Ramos (cell line): Measurements from ENCODE around the gene GOLGA8T.
"Not testable (repeated sequence)": the region's sequence is repeated elsewhere in the genome, so short reads cannot be mapped to it uniquely, and the experiment has no call there.

Experiments
- in situ Hi-C: fragments of 300-500 bp; cut with MboI; formaldehyde crosslinking; loops from one replicate; pipeline ENCODE4 v1.14.3; 2022; ENCODE audit warnings: low sequenced_read_pairs; ENCODE audit not compliant: unreplicated experiment

The GOLGA8T gene, protein sequence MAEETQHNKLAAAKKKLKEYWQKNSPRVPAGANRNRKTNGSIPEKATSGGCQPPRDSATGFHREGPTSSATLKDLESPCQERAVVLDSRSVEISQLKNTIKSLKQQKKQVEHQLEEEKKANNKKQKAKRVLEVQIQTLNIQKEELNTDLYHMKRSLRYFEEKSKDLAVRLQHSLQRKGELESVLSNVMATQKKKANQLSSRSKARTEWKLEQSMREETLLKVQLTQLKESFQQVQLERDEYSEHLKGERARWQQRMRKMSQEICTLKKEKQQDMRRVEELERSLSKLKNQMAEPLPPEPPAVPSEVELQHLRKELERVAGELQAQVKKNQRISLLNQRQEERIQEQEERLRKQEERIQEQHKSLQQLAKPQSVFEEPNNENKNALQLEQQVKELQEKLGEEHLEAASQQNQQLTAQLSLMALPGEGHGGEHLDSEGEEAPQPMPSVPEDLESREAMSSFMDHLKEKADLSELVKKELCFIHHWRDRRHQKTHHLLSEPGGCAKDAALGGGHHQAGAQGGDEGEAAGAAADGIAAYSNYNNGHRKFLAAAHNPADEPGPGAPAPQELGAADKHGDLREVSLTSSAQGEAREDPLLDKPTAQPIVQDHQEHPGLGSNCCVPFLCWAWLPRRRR

DNA sequence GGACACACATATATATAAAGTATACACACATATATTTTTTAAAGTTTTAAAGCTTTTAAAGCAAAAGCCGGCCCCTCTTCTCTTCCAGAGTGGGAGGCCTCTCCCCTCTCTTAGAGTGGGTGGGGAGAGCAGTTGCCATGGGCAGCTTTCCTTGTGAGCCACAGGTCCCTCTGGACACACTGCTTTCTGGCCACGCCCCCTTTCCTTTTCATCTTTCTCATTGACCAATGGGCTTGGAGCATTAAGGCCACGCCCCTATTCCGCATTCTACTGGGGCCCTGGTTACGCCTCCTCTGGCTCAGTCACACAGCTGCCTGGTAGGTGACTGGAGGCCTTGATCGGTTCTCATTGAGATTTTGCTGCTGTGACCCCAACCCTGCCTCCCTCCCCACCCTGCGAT lies at the start of gene GOLGA8T:
Gene GOLGA8T, plus strand, starts transcription at position 301 of the 400 bp plus-strand sequence. Its CDS starts 98 bp downstream, at position 399.
- in situ Hi-C loops, result not testable (repeated sequence)

DNA sequence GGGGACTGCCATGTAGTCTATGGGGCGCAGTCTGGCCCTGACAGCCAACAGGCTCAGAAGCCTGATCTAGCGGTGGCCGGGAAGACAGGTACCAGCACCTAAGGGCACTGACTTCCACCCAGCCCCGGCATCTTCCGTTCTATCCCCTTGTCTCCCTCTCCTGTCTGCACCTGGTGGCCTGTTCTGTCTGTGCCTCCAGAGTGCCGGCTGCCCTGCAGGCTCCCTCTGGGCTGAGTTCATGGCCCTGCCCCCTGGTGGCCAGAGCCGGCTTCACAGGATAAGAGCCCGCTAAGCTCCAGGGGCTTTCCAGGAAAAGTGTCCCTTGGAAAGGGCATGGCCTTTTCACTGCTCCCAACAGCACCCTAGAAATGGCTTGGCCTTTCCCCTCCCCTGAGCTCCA lies 37.0 kb upstream of the GOLGA8T start:
- in situ Hi-C loops, result not testable (repeated sequence)

DNA sequence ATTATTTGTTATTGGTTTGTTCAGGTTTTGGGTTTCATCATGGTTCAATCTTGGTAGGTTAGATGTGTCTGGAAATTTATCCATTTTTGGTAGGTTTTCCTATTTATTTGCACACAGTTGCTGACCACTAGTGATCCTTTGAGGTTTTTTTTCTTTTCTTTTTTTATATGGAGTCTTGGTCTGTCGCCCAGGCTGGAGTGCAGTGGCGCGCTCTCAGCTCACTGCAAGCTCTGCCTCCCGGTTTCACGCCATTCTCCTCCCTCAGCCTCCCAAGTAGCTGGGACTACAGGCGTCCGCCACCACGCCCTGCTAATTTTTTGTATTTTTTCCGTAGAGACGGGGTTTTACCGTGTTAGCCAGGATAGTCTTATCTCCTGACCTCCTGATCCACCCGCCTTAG lies 32.0 kb upstream of the GOLGA8T start:
- in situ Hi-C loops, result not testable (repeated sequence)

GRCh38 chr15:30103941-30104507 lies 30.8 kb upstream of the GOLGA8T start:
- in situ Hi-C loops, result not testable (repeated sequence)

DNA sequence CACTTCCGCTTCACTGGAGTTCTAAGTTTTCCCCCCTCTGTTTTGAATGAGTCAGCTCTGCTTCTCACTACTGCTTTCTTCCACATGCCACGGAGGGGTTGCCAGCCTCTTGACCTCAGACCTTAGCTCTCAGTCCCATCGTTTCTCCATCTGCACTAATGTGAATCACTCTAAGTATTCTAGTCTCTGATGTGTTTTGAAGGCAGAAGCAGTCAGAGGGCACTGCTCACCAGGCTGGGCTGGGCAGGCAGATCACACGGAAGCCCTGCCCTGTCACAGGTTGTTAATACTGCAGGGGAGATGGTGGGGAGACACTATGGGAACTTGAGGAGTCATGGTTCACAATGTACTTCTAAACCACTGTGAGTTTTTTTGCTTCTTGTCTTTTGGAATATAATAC lies 24.3 kb upstream of the GOLGA8T start:
- in situ Hi-C loops, result not testable (repeated sequence)

DNA sequence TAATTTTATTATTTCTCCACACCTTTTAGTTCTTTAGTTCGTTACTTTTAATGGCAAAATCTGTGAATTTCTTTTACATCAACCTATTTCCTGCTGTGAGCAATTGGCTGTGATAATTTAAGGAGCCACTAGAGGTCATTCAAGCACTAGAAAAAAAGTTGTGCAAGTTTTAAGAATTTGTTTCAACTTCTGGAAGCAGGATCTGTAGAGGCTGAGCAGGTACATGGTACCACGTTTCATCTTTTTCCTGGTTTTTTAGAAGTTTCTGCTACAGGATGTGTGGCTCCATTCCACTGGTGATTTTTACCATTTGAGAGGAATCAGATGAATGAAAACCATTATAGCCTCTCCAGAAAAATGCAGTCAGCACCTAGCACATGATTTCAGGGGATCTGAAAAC lies 4.8 kb upstream of the GOLGA8T start:
- in situ Hi-C loops, result not testable (repeated sequence)

GRCh38 chr15:30143246-30143645 lies 8.4 kb downstream of the GOLGA8T start:
- in situ Hi-C loops, result not testable (repeated sequence)

DNA sequence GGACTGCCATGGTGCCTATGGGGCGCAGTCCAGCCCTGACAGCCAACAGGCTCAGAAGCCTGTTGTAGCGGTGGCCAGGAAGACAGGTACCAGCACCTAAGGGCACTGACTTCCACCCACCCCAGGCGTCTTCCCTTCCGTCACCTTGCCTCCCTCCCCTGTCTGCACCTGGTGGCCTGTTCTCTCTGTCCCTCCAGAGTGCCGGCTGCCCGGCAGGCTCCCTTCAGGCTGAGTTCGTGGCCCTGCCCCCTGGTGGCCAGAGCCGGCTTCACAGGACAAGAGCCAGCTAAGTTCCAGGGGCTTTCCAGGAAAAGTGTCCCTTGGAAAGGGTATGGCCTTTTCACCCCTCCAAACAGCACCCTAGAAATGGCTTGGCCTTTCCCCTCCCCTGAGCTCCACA lies 15.0 kb downstream of the GOLGA8T start:
- in situ Hi-C loops, result not testable (repeated sequence)

GRCh38 chr15:30162479-30163357 lies 27.9 kb downstream of the GOLGA8T start:
- in situ Hi-C loops, result not testable (repeated sequence)

DNA sequence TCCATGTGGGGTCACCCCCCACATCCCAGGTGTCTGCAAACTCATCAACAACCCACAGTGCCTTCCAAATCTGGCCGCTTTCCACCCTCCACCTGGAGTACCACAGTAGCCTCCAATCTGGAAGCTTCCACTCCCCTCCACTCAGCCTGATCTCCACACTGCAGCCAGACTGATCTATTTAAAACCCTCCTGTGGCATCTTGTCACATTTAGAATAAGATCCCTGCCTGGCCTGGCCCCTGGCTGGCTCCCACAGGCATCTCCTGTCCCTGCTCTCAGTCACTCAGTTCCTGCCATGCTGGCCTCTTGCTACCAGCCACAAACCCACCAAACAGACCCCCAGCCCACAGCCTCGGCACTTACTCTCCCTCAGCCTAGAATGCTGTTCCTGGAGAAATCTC lies 28.9 kb downstream of the GOLGA8T start:
- in situ Hi-C loops, result not testable (repeated sequence)

GRCh38 chr15:30164257-30164656 lies 29.4 kb downstream of the GOLGA8T start:
- in situ Hi-C loops, result not testable (repeated sequence)

- in situ Hi-C loops, result not testable (repeated sequence)
Observed at GRCh38 chr15:30167403-30167802, 32.6 kb downstream of the GOLGA8T start.

DNA sequence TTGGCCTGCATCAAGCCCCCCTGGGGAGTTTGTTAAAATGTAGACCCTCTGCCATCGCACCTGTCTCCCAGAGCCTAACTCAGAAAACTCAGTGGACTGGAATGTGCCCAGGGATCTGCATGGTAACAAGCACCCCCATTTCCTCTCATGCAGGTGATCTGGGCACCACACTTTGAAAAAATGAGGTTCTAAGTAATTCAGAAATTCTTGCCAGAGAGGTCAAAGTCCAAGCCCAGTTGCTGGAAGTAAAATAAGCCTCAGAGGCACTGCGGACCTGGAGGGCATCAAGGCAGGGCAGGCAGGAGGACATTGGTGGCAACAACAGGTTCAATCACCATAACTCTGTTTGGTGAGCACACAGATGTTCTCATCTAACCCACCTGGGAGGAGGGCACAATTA lies 33.0 kb downstream of the GOLGA8T start:
- in situ Hi-C loops, result not testable (repeated sequence)

DNA sequence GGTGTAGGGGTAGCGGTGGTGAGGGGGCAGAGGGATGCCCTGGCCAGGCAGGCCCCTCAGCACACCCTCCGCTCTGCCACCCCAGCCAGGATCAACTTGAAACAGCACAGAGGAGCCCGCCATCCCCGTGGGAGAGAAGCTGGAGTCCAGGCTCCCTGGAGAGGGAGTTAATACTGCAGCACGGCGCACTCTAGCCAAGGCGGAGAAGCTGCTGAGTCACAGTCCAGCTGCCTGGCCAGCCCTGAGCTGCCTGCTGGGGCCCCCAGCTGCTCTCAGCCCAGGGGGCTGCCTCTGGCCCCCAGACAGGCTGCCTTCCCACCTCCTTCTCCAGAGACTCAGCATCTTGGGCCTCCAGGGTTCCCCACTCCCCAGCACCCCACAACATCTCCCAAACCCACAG lies 36.6 kb downstream of the GOLGA8T start:
- in situ Hi-C loops, result not testable (repeated sequence)

GRCh38 chr15:30173041-30173608 lies 38.3 kb downstream of the GOLGA8T start:
- in situ Hi-C loops, result not testable (repeated sequence)

GRCh38 chr15:30175291-30175690 lies 40.4 kb downstream of the GOLGA8T start:
- in situ Hi-C loops, result not testable (repeated sequence)

DNA sequence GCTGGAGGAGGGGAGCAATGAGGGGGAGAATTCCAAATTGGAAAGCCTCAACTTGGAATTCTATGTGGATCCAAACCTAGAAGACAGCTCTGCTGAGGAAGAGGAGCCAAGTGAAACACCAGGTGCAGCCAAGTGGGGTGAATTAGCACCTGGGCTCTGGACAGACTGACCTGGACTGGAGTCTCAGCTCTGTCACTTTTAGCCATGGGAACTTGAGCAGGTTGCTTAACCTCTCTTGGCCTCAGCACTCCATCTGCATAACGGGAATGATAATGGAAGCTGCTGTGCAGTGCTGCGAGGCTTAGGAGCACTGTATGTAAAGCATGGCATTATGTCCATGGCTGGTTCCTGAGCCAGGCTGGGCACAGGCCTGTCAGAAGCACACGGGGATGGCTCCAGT lies 41.8 kb downstream of the GOLGA8T start:
- in situ Hi-C loops, result not testable (repeated sequence)

- in situ Hi-C loops, result not testable (repeated sequence)
Observed at GRCh38 chr15:30179814-30180213, 45.0 kb downstream of the GOLGA8T start.

DNA sequence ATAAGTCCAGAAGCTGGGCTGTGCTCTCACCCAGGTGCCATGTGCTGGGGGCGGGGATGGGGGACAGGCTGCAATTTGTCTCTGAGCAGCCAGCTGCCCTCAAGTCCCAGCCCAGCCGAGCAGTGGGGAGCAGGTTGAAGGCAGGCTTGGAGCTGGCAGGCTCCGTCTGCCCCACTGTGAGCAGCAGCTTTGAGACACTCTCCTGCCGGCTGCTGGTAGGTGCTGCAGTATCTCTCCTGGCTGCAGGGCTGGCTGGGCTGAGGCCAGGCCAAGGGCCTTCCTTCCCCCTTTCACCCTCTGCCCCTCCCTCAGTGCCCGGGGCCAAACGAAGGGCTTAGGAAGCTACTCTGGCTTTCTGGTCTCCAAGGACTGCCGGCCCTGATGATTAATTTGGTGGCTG lies 50.6 kb downstream of the GOLGA8T start:
- in situ Hi-C loops, result not testable (repeated sequence)

GRCh38 chr15:30187429-30187828 lies 52.6 kb downstream of the GOLGA8T start:
- in situ Hi-C loops, result not testable (repeated sequence)
